ENCODE measurements around the gene STAG1.
"Not testable (repeated sequence)": the region's sequence is repeated elsewhere in the genome, so short reads cannot be mapped to it uniquely, and the experiment has no call there.

The STAG1 gene

GRCh38 chr3:136752172-136752421 lies at the start of gene STAG1:
TSS of gene STAG1 (minus strand) at chr3:136752378. CDS start at chr3:136630898, 121,480 bp downstream.
- DNase-seq (ENCODE audit: low read depth in 2 of 2), result no peak

GRCh38 chr3:136801146-136801545 lies 49.0 kb upstream of the STAG1 start:
- DNase-seq (ENCODE audit: low read depth in 2 of 2), result not testable (repeated sequence)

- DNase-seq (ENCODE audit: low read depth in 2 of 2), result no peak
These were observed 40.6 kb upstream of the STAG1 start for GRCh38 chr3:136792556-136793330.

GRCh38 chr3:136790786-136791185 lies 38.6 kb upstream of the STAG1 start:
- DNase-seq (ENCODE audit: low read depth in 2 of 2), result no peak

GRCh38 chr3:136789976-136790375 lies 37.8 kb upstream of the STAG1 start:
- no peak for DNase-seq (ENCODE audit: low read depth in 2 of 2)

GRCh38 chr3:136788154-136788553 lies 36.0 kb upstream of the STAG1 start:
- DNase-seq (ENCODE audit: low read depth in 2 of 2), result no peak

- DNase-seq (ENCODE audit: low read depth in 2 of 2), result peak in 1 of 2 donors; percentile 1
These were observed 35.2 kb upstream of the STAG1 start for GRCh38 chr3:136787349-136787748.

- DNase-seq (ENCODE audit: low read depth in 2 of 2), result no peak
These were observed 31.6 kb upstream of the STAG1 start for GRCh38 chr3:136783708-136784191.

GRCh38 chr3:136780741-136781140 lies 28.6 kb upstream of the STAG1 start:
- no peak for DNase-seq (ENCODE audit: low read depth in 2 of 2)

GRCh38 chr3:136778865-136779264 lies 26.7 kb upstream of the STAG1 start:
- no peak for DNase-seq (ENCODE audit: low read depth in 2 of 2)

GRCh38 chr3:136772709-136773108 lies 20.5 kb upstream of the STAG1 start:
- DNase-seq (ENCODE audit: low read depth in 2 of 2), result no peak

GRCh38 chr3:136758160-136759102 lies 6.3 kb upstream of the STAG1 start:
- not testable (repeated sequence) for DNase-seq (ENCODE audit: low read depth in 2 of 2)

GRCh38 chr3:136755192-136755591 lies 3.0 kb upstream of the STAG1 start:
- DNase-seq (ENCODE audit: low read depth in 2 of 2), result no peak

GRCh38 chr3:136753326-136753939 lies 1.3 kb upstream of the STAG1 start:
- no peak for DNase-seq (ENCODE audit: low read depth in 2 of 2)

- peak; percentile 98 to 99 for DNase-seq (ENCODE audit: low read depth in 2 of 2)
These were observed 496 bp upstream of the STAG1 start for GRCh38 chr3:136752422-136753325.

GRCh38 chr3:136751316-136752171 lies 634 bp downstream of the STAG1 start:
- peak; percentile 40 to 67 for DNase-seq (ENCODE audit: low read depth in 2 of 2)

GRCh38 chr3:136750897-136751315 lies 1.3 kb downstream of the STAG1 start:
- DNase-seq (ENCODE audit: low read depth in 2 of 2), result no peak

- no peak for DNase-seq (ENCODE audit: low read depth in 2 of 2)
These were observed 1.8 kb downstream of the STAG1 start for GRCh38 chr3:136750209-136750896.

GRCh38 chr3:136749602-136750001 lies 2.6 kb downstream of the STAG1 start:
- not testable (repeated sequence) for DNase-seq (ENCODE audit: low read depth in 2 of 2)

GRCh38 chr3:136749091-136749490 lies 3.1 kb downstream of the STAG1 start:
- DNase-seq (ENCODE audit: low read depth in 2 of 2), result no peak
